ENCODE measurements around the gene SCCPDH.

The SCCPDH gene

GRCh38 chr1:246791303-246791918 lies 67.2 kb downstream of the SCCPDH start:
- no peak overlapping the region for H3K27ac ChIP-seq (ENCODE audit: low read depth, low read length)
- H3K36me3 ChIP-seq (ENCODE audit: control insufficient read depth in 1 of 2, insufficient read depth in 2 of 2, low read length in 2 of 2), result no peaks in the 10 kb centered on the region
- no peaks in the 10 kb centered on the region for H3K9me3 ChIP-seq (ENCODE audit: control insufficient read depth in 1 of 2, low read length in 2 of 2)
- H3K27me3 ChIP-seq (ENCODE audit: control insufficient read depth in 1 of 2, insufficient read depth in 2 of 2, low read length in 2 of 2), result no peaks in the 10 kb centered on the region
- H3K4me3 ChIP-seq (ENCODE audit: low read depth in 1 of 2, low read length in 2 of 2), result no peak overlapping the region
- no peak overlapping the region for H3K9ac ChIP-seq (ENCODE audit: low read depth in 1 of 2, low read length in 2 of 2)
- peaks cover 7 to 18% of the 10 kb centered on the region in 2 donors for H3K4me1 ChIP-seq (ENCODE audit: control insufficient read depth in 1 of 2, insufficient read depth in 2 of 2, low read length in 2 of 2)

DNA sequence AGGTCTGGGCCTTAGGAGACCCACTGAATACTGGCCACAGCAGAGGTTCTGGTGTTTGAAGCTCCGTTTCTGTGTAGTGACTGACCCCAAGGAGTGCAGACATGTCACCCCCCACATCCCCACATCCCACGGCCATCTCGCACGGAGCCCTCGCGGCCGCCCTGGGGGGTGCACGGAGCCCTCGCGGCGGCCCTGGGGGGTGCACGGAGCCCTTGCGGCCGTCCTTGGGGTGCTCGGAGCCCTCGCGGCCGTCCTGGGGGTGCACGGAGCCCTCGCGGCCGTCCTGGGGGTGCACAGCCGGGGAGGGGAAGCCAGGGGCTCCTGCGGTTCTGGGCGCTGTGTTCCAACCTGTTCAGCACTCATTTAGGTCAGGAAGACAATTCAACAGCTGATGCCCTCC lies 68.4 kb downstream of the SCCPDH start:
- H3K9me3 ChIP-seq (ENCODE audit: control insufficient read depth in 1 of 2, low read length in 2 of 2), result no peaks in the 10 kb centered on the region
- no peak overlapping the region for H3K4me3 ChIP-seq (ENCODE audit: low read depth in 1 of 2, low read length in 2 of 2)
- H3K27ac ChIP-seq (ENCODE audit: low read depth, low read length), result no peak overlapping the region
- no peak overlapping the region for H3K9ac ChIP-seq (ENCODE audit: low read depth in 1 of 2, low read length in 2 of 2)
- H3K36me3 ChIP-seq (ENCODE audit: control insufficient read depth in 1 of 2, insufficient read depth in 2 of 2, low read length in 2 of 2), result no peaks in the 10 kb centered on the region
- H3K4me1 ChIP-seq (ENCODE audit: control insufficient read depth in 1 of 2, insufficient read depth in 2 of 2, low read length in 2 of 2), result peaks cover 7 to 18% of the 10 kb centered on the region in 2 donors
- H3K27me3 ChIP-seq (ENCODE audit: control insufficient read depth in 1 of 2, insufficient read depth in 2 of 2, low read length in 2 of 2), result no peaks in the 10 kb centered on the region

DNA sequence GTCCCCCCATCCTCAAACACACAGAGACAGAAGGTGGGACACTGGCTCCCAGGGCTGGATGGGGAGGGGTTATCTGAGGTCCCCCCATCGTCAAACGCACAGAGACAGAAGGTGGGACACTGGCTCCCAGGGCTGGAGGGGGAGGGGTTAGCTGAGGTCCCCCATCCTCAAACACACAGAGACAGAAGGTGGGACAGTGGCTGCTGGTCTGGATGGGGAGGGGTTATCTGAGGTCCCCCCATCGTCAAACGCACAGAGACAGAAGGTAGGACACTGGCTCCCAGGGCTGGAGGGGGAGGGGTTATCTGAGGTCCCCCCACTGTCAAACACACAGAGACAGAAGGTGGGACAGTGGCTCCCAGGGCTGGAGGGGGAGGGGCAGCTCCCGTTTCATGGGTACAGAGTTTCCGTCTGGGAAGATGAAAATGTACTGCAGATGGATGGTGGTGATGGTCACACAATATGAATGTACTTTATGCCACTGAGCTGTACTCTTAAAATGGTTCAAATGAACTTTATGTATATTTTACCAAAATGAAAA lies 69.2 kb downstream of the SCCPDH start:
- Histone ChIP-seq H3K27ac (ENCODE audit: low read depth, low read length) (no peak overlapping the region), H3K9me3 (ENCODE audit: control insufficient read depth in 1 of 2, low read length in 2 of 2) (no peaks in the 10 kb centered on the region), H3K9ac (ENCODE audit: low read depth in 1 of 2, low read length in 2 of 2) (no peak overlapping the region), H3K4me1 (ENCODE audit: control insufficient read depth in 1 of 2, insufficient read depth in 2 of 2, low read length in 2 of 2) (peaks cover 7 to 18% of the 10 kb centered on the region in 2 donors), H3K4me3 (ENCODE audit: low read depth in 1 of 2, low read length in 2 of 2) (no peak overlapping the region), H3K27me3 (ENCODE audit: control insufficient read depth in 1 of 2, insufficient read depth in 2 of 2, low read length in 2 of 2) (no peaks in the 10 kb centered on the region), H3K36me3 (ENCODE audit: control insufficient read depth in 1 of 2, insufficient read depth in 2 of 2, low read length in 2 of 2) (no peaks in the 10 kb centered on the region)

DNA sequence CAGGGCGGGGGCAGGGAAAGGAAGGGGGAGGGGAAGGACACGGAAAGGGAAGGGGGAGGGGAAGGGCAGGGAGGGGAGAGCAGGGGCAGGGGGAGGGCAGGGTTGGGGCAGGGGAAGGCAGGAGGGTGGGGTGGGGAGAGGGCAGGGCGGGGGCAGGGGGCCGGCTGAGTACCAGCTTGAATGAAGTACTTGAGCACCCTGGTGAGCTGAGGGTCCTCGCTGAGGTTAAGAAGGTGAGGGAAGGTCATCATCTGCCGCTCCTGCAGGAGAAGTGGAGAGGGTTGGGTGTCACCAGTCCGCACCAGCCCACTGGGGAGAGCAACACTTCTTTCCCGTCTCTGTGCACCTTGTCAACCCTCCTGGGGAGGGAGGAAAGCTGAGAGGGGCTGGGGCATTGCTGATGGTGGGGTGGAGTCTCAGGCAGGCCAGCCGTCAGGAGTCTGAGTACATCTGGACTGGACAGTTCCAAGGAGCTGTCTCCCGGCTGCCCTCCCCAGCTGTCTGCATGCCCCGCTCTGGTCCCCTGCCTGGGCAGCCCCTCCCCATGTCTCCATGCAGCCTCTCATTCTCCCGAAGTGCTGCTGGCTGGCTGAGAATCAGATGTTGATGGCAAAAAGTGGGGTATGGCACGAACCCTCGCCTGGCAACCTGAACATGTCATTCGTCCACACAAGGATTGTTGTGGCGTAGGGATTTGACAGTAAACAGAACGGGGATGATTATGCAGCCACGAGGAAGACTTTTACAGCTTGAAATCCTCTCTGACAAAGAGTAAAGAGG lies 70.0 kb downstream of the SCCPDH start:
- Histone ChIP-seq H3K9me3 (ENCODE audit: control insufficient read depth in 1 of 2, low read length in 2 of 2) (no peaks in the 10 kb centered on the region), H3K27ac (ENCODE audit: low read depth, low read length) (no peak overlapping the region), H3K9ac (ENCODE audit: low read depth in 1 of 2, low read length in 2 of 2) (no peak overlapping the region), H3K4me3 (ENCODE audit: low read depth in 1 of 2, low read length in 2 of 2) (no peak overlapping the region), H3K27me3 (ENCODE audit: control insufficient read depth in 1 of 2, insufficient read depth in 2 of 2, low read length in 2 of 2) (no peaks in the 10 kb centered on the region), H3K4me1 (ENCODE audit: control insufficient read depth in 1 of 2, insufficient read depth in 2 of 2, low read length in 2 of 2) (peaks cover 7 to 20% of the 10 kb centered on the region in 2 donors), H3K36me3 (ENCODE audit: control insufficient read depth in 1 of 2, insufficient read depth in 2 of 2, low read length in 2 of 2) (no peaks in the 10 kb centered on the region)

- Histone ChIP-seq H3K27ac (ENCODE audit: low read depth, low read length) (no peak overlapping the region), H3K9me3 (ENCODE audit: control insufficient read depth in 1 of 2, low read length in 2 of 2) (no peaks in the 10 kb centered on the region), H3K27me3 (ENCODE audit: control insufficient read depth in 1 of 2, insufficient read depth in 2 of 2, low read length in 2 of 2) (no peaks in the 10 kb centered on the region)
Observed at GRCh38 chr1:246794828-246795671, 70.8 kb downstream of the SCCPDH start.

DNA sequence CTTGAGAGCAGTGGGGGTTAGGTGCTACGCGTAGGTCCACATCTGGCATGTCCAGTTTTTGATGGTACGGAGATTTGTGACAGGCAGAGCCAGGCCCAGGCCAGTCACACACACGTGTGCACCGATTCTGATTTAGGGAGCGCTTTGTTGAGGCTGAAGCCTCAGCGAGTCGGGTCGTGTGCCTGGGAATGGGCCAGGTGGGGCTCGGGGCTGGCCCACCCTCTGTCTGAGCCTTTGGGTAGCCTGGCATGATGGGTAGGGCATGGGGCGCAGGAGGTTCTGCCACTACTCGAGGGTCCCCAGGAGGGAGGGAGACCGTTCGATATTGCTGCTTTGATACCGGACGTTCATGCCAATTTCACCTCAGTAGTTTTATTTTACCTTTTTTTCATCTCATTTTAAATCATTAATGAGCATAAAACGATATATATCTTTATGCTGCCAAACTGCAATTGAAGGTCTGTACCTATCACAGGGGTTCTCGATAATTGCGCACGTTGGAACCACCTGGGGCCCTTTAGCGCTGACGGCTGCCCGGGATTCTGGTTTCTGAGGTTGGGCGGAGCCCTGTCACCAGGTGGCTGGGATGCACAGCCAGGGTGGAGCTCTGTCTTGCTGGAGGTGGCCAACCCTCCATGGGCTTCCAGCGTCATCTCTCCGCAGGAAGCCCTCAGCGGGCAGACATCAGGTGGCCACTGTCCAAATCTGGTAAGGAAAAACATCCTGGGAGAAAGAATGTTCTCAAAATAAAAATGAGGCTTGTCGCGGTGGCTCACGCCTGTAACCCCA lies 71.9 kb downstream of the SCCPDH start:
- H3K9ac ChIP-seq (ENCODE audit: low read depth in 1 of 2, low read length in 2 of 2), result no peak overlapping the region
- H3K27ac ChIP-seq (ENCODE audit: low read depth, low read length), result no peak overlapping the region
- no peak overlapping the region for H3K4me3 ChIP-seq (ENCODE audit: low read depth in 1 of 2, low read length in 2 of 2)

More at GRCh38 chr1:246794828-246795671, 70.8 kb downstream of the SCCPDH start:
- H3K4me1 ChIP-seq (ENCODE audit: control insufficient read depth in 1 of 2, insufficient read depth in 2 of 2, low read length in 2 of 2), result peaks cover 7 to 26% of the 10 kb centered on the region in 2 donors
- no peak overlapping the region for H3K4me3 ChIP-seq (ENCODE audit: low read depth in 1 of 2, low read length in 2 of 2)
- H3K9ac ChIP-seq (ENCODE audit: low read depth in 1 of 2, low read length in 2 of 2), result no peak overlapping the region
- H3K36me3 ChIP-seq (ENCODE audit: control insufficient read depth in 1 of 2, insufficient read depth in 2 of 2, low read length in 2 of 2), result no peaks in the 10 kb centered on the region

DNA sequence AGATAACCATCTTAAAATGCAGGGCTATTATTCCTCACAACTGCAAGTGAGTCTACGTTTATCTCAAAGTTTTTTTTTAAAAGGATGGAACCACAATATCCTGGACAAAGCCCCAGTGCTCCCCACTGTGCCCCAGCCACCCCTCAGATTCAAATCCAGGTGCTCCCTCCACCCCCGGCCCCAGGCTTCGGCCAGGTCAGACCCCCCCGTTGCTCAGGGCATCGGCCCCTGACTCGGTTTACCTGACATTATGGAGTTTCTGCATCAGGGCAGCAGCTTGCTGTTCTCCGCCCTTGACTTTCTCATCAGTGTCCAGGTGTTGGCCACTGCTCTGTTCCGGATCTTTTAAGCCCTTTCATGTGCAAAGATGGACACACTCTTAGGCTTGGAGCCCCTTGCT lies 72.9 kb downstream of the SCCPDH start:
- Histone ChIP-seq H3K4me1 (ENCODE audit: control insufficient read depth in 1 of 2, insufficient read depth in 2 of 2, low read length in 2 of 2) (peaks cover 10 to 33% of the 10 kb centered on the region in 2 donors), H3K27me3 (ENCODE audit: control insufficient read depth in 1 of 2, insufficient read depth in 2 of 2, low read length in 2 of 2) (no peaks in the 10 kb centered on the region), H3K27ac (ENCODE audit: low read depth, low read length) (no peak overlapping the region)

More for the DNA sequence above, 71.9 kb downstream of the SCCPDH start:
- no peaks in the 10 kb centered on the region for H3K9me3 ChIP-seq (ENCODE audit: control insufficient read depth in 1 of 2, low read length in 2 of 2)
- H3K4me1 ChIP-seq (ENCODE audit: control insufficient read depth in 1 of 2, insufficient read depth in 2 of 2, low read length in 2 of 2), result peaks cover 7 to 26% of the 10 kb centered on the region in 2 donors
- no peaks in the 10 kb centered on the region for H3K36me3 ChIP-seq (ENCODE audit: control insufficient read depth in 1 of 2, insufficient read depth in 2 of 2, low read length in 2 of 2)
- H3K27me3 ChIP-seq (ENCODE audit: control insufficient read depth in 1 of 2, insufficient read depth in 2 of 2, low read length in 2 of 2), result no peaks in the 10 kb centered on the region

DNA sequence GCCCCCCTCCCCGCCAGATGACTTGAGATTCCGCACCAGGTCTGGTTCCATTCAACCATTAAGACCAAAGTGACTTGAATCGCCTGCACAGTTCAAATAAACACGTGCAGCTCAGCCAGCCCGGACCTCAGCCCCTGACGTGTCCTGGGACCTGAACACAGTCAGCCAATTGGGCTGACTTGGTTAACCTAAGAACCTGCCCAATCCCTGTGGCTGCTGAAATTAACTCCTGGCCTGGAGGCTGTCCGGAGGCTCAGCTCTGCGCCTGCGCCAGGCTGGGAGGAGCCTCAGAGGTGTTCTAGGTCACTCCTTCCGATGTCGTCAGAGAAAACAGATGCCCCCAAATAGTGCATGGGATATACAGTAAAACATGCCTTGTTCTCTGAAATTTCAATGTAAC lies 73.4 kb downstream of the SCCPDH start:
- H3K4me3 ChIP-seq (ENCODE audit: low read depth in 1 of 2, low read length in 2 of 2), result no peak overlapping the region
- H3K9me3 ChIP-seq (ENCODE audit: control insufficient read depth in 1 of 2, low read length in 2 of 2), result no peaks in the 10 kb centered on the region
- H3K9ac ChIP-seq (ENCODE audit: low read depth in 1 of 2, low read length in 2 of 2), result no peak overlapping the region
- no peaks in the 10 kb centered on the region for H3K36me3 ChIP-seq (ENCODE audit: control insufficient read depth in 1 of 2, insufficient read depth in 2 of 2, low read length in 2 of 2)
- H3K27me3 ChIP-seq (ENCODE audit: control insufficient read depth in 1 of 2, insufficient read depth in 2 of 2, low read length in 2 of 2), result no peaks in the 10 kb centered on the region
- peaks cover 12 to 37% of the 10 kb centered on the region in 2 donors for H3K4me1 ChIP-seq (ENCODE audit: control insufficient read depth in 1 of 2, insufficient read depth in 2 of 2, low read length in 2 of 2)
- no peak overlapping the region for H3K27ac ChIP-seq (ENCODE audit: low read depth, low read length)

More for the DNA sequence above, 72.9 kb downstream of the SCCPDH start:
- H3K9ac ChIP-seq (ENCODE audit: low read depth in 1 of 2, low read length in 2 of 2), result no peak overlapping the region
- no peaks in the 10 kb centered on the region for H3K36me3 ChIP-seq (ENCODE audit: control insufficient read depth in 1 of 2, insufficient read depth in 2 of 2, low read length in 2 of 2)
- H3K9me3 ChIP-seq (ENCODE audit: control insufficient read depth in 1 of 2, low read length in 2 of 2), result no peaks in the 10 kb centered on the region
- no peak overlapping the region for H3K4me3 ChIP-seq (ENCODE audit: low read depth in 1 of 2, low read length in 2 of 2)

- H3K36me3 ChIP-seq (ENCODE audit: control insufficient read depth in 1 of 2, insufficient read depth in 2 of 2, low read length in 2 of 2), result no peaks in the 10 kb centered on the region
- no peak overlapping the region for H3K27ac ChIP-seq (ENCODE audit: low read depth, low read length)
- H3K9ac ChIP-seq (ENCODE audit: low read depth in 1 of 2, low read length in 2 of 2), result no peak overlapping the region
- no peaks in the 10 kb centered on the region for H3K9me3 ChIP-seq (ENCODE audit: control insufficient read depth in 1 of 2, low read length in 2 of 2)
- peaks cover 12 to 37% of the 10 kb centered on the region in 2 donors for H3K4me1 ChIP-seq (ENCODE audit: control insufficient read depth in 1 of 2, insufficient read depth in 2 of 2, low read length in 2 of 2)
- H3K4me3 ChIP-seq (ENCODE audit: low read depth in 1 of 2, low read length in 2 of 2), result no peak overlapping the region
- no peaks in the 10 kb centered on the region for H3K27me3 ChIP-seq (ENCODE audit: control insufficient read depth in 1 of 2, insufficient read depth in 2 of 2, low read length in 2 of 2)
Observed at GRCh38 chr1:246798107-246798506, 73.9 kb downstream of the SCCPDH start.

All from duodenal mucosa (tissue), 2 donors.